K562 (cell line): ENCODE data around the gene ATG4C. TPM values are rescaled to one million over a fixed set of nuclear protein-coding genes. Genes with fewer than 3 reads are reported as not detected.

ENCODE experiments used
- ARID3A ChIP-seq: IDR thresholded peaks from 2 replicates; pipeline ENCODE4 v1.6.1; 2012; ENCODE audit warnings: low read depth, low read length, improper control_type of control experiment, borderline replicate concordance
- RCOR1 ChIP-seq, 2 experiments: IDR thresholded peaks; 2 replicates each; pipeline ENCODE4 v1.6.1; 2012; ENCODE audit warnings: low read depth in 2 of 2, low read length in 2 of 2, borderline replicate concordance in 1 of 2, improper control_type of control experiment in 1 of 2
- REST ChIP-seq, 2 experiments: fragments of 450-650 bp; formaldehyde crosslinking in 1 of 2; IDR thresholded peaks; 2 replicates each; pipeline versions ENCODE4 v1.4.0 to v1.6.1; 2014 to 2020; ENCODE audit warnings: mild to moderate bottlenecking in 2 of 2, borderline replicate concordance in 1 of 2, low read depth in 1 of 2
- ZNF79 ChIP-seq: fragments of 250-450 bp; sonication (Bioruptor Pico); IDR thresholded peaks from 2 replicates; pipeline ENCODE4 v1.4.0; 2020; ENCODE audit warnings: low read depth, mild to moderate bottlenecking, moderate library complexity
- polyA plus RNA-seq, 8 experiments: library from polyadenylated mRNA; depleted of rRNA in 4 of 8; stranded (reverse) in 5 of 8; unstranded in 3 of 8; fragments of >200 nt; fragmentation: Nextera tagmentation in 2 of 8; fragmentation: Illumina TruSeq in 1 of 8; extraction: Ambion mirVana in 2 of 8; extraction: Trizol in 1 of 8; gene quantifications; 2 replicates each; pipeline versions ENCODE4 v1.2.1 to v1.2.3, GENCODE V29; 2011 to 2014; ENCODE audit warnings: inconsistent platforms in 1 of 8, missing spikeins in 1 of 8
- total RNA-seq, 7 experiments: library from RNA; depleted of rRNA in 6 of 7; stranded (reverse); fragments of >200 nt in 6 of 7; fragmentation: Illumina TruSeq in 2 of 7; extraction: Trizol in 2 of 7; gene quantifications; 2 replicates each; pipeline versions ENCODE4 v1.2.1 to v1.2.3, GENCODE V29; 2011 to 2021; ENCODE audit warnings: low replicate concordance in 1 of 7
- TF ChIP-seq, protein P1 (sequence below), 2 experiments: fragments of 450-650 bp; IDR thresholded peaks; 2 replicates each; pipeline ENCODE4 v1.6.1; 2016; ENCODE audit warnings: mild to moderate bottlenecking in 2 of 2, borderline replicate concordance in 1 of 2, low read depth in 1 of 2, moderate library complexity in 1 of 2

ATG4C gene
- total and polyA plus RNA-seq, 9 of the 15 experiments (the other 6 are each of a cell fraction or from before 2014, with no cell fraction given) = 7.6 to 35.8 (median 16.1) TPM

- TF ChIP-seq ARID3A (peak; percentile 89; the same call in 1 of the 2 replicates), RCOR1 (IDR thresholded peaks at IDR 0.05; ENCODE audit: borderline replicate concordance in 1 of 2, low read depth in 2 of 2, low read length in 2 of 2) (no peak), REST (IDR thresholded peaks at IDR 0.05; ENCODE audit: borderline replicate concordance) (0 out of 2 replicates have a peak, but pooled peaks have one; percentile 26), REST (CRISPR knock-in tag; IDR thresholded peaks at IDR 0.05; ENCODE audit: low read depth) (no peak), ZNF79 (no peak)
- TF ChIP-seq, protein P1, sequence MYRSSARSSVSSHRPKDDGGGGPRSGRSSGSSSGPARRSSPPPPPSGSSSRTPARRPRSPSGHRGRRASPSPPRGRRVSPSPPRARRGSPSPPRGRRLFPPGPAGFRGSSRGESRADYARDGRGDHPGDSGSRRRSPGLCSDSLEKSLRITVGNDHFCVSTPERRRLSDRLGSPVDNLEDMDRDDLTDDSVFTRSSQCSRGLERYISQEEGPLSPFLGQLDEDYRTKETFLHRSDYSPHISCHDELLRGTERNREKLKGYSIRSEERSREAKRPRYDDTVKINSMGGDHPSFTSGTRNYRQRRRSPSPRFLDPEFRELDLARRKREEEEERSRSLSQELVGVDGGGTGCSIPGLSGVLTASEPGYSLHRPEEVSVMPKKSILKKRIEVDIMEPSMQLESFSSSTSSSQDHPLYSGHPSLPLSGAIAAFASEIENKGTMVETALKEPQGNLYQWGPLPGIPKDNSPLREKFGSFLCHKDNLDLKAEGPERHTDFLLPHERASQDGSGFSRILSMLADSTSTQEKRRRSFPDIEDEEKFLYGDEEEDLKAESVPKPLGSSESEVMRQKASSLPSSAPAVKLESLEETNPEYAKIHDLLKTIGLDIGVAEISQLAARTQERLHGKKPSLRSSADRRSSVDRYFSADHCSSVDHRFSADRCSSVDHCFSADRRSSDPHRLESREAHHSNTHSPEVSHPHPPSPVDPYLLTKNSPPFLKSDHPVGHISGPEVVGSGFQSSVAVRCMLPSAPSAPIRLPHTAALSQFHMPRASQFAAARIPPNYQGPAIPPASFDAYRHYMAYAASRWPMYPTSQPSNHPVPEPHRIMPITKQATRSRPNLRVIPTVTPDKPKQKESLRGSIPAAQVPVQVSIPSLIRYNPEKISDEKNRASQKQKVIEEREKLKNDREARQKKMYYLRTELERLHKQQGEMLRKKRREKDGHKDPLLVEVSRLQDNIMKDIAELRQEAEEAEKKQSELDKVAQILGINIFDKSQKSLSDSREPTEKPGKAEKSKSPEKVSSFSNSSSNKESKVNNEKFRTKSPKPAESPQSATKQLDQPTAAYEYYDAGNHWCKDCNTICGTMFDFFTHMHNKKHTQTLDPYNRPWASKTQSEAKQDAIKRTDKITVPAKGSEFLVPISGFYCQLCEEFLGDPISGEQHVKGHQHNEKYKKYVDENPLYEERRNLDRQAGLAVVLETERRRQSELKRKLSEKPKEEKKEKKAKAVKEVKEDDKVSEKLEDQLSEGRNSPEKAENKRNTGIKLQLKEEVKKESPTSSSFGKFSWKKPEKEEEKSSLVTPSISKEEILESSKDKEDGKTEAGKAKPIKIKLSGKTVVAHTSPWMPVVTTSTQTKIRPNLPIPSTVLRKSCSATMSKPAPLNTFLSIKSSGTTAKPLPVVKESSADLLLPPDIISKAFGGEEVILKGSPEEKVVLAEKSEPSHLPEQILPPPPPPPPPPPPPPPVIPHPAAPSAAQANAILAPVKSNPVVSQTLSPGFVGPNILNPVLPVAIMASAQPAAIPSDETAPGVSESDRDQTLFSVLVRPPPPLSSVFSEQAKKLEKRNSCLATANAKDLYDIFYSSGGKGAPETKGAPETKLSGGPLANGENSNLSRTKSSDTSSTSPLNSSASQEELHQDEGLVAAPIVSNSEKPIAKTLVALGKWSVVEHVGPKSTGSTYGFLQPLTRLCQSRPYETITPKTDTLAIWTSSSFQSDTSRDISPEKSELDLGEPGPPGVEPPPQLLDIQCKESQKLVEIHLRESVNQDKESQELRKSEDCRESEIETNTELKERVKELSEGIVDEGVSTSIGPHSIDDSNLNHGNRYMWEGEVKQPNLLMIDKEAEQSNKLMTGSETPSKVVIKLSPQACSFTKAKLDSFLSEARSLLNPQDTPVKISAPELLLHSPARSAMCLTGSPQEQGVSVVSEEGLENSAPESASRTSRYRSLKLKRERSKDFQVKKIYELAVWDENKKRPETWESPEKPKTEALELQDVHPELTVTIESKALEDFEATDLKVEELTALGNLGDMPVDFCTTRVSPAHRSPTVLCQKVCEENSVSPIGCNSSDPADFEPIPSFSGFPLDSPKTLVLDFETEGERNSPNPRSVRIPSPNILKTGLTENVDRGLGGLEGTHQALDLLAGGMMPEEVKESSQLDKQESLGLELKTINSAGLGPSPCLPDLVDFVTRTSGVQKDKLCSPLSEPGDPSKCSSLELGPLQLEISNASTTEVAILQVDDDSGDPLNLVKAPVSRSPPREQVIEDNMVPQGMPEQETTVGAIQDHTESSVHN (IDR thresholded peaks at IDR 0.05; ENCODE audit: borderline replicate concordance in 1 of 2, low read depth in 1 of 2) = no peak
Observed at GRCh38 chr1:62841587-62842169, 57.7 kb downstream of the ATG4C start (continued).
